Stimulated activated CD4-positive, alpha-beta T cell treated with anti-CD3 and anti-CD28 coated beads, Interleukin-4, amount 100 ng/mL, for 48 hours (primary cell): ENCODE results near the gene RFX8.
"Not testable (repeated sequence)": the region's sequence is repeated elsewhere in the genome, so short reads cannot be mapped to it uniquely, and the experiment has no call there.

Experiments
- DNase-seq, 2 donors: peaks; one replicate each; pipeline ENCODE4 v3.0.0-alpha.2; 2020; ENCODE audit warnings: low read depth in 2 of 2

Gene RFX8

DNA sequence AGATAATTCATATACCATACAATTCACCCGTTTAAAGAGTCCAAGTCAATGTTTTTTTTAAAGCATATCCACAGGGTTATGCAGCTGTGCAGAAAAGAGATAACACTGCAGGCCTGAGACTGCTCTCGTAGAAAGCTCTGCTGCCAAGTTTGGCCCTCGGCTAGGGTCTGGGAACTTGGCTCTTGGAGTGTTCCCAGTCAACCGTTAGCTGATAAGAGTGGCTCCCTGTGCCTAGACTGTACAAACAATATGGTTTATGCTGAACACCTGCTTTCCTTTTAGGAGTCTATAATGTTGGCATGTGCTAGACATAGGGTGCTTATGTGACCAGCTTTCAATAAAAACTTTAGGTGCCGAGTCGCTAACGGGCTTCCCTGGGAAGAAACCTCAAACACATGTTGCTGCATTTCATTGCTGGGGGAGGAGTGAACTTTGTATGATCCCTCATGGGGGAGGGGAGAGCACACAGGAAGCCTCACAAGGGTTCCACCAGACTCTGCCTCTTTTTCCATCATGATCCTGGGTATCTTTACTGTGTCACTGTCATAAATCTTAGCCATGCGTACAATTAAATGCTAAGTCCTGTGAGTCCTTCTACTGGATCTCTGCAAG lies 34.7 kb downstream of the RFX8 start:
- DNase-seq: no peak

DNA sequence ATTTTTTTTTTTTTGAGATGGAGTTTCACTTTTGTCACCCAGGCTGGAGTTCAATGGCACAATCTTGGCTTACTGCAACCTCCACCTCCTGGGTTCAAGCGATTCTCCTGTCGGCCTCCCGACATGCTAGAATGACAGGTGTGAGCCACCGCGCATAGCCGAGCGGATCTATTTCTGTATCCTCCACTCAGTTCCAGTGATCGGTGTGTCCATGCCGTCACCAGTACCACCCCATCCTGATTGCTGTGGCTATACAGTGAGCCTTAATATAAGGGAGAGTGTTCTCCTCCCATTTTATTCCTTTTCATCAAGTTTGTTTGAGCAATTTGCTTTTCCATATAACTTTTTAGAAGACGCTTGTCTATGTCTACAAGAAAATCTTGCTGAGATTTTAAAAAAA lies 35.2 kb downstream of the RFX8 start:
- no peak for DNase-seq

DNA sequence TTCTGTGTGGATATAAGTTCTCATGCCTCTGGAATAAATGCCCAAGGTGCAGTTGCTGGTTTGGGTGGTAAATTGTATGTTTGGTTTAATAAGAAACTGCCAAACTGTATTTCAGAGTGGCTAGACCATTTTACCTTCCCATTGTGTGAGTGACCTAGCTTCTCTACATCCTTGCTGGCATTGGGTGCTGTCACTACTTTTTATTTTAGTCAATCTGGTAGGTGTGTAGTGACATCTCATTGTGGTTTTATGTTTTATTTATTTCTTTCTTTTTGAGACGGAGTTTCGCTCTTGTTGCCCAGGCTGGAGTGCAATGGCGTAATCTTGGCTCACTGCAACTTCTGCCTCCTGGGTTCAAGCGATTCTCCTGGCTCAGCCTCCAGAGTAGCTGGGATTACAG lies 36.4 kb downstream of the RFX8 start:
- not testable (repeated sequence) for DNase-seq

DNA sequence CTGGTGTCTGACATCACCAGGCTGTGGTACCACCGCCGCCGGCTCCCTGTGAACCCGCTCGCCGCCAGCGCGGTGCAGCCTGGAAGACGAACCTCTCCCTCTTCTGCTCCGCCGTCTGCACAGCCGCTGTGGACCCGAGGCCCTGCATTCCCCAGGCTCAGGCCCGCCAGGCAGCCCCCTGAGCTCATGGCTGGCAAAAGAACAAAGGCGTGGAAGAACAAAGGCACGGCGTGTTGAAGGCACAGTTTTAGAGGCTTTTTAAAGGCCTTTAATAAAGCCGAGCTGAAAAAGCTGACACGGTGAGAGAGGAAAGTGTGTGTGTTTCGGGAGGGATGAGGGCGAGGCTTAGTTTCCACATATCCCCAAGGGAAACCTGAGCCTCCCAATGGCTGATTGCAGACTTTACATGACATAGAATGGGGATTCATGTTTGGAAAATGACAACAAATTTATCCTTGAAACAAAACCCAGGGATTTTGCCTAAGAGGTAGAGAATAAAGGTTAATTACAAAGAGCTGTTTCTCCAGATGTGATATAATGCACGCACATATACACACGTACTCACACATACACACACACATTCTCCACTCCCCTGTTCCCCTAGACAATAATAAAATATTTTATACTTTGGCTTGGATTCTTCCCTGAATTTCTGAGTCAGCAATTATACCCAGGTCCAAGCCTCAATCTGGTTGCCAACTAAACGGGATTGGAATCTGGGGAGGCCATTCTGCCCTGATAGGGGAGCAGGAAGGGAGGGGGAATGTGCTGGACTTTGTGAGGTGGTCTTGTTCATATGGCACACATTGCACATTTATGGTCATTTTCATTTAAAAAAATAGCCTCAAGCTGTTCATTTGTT lies 39.7 kb downstream of the RFX8 start:
- no peak for DNase-seq

DNA sequence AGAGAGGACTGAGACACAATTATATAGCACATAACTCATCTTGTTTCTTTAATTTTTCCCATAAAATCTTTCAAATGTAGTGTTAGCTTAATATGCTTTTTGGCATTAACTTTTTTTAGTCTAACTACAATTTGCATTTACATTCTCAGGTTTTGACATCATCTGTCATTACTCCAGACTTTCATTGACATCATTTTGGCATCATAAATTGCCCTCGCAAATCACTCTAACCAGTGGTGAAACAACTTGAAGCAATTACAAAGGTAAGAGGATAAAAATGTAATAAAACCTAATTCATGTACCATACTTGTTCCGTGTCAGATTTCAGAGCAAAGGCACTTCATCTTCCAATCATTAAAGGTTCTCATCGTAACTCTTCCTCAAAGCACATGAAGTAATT lies 41.4 kb downstream of the RFX8 start:
- no peak for DNase-seq

DNA sequence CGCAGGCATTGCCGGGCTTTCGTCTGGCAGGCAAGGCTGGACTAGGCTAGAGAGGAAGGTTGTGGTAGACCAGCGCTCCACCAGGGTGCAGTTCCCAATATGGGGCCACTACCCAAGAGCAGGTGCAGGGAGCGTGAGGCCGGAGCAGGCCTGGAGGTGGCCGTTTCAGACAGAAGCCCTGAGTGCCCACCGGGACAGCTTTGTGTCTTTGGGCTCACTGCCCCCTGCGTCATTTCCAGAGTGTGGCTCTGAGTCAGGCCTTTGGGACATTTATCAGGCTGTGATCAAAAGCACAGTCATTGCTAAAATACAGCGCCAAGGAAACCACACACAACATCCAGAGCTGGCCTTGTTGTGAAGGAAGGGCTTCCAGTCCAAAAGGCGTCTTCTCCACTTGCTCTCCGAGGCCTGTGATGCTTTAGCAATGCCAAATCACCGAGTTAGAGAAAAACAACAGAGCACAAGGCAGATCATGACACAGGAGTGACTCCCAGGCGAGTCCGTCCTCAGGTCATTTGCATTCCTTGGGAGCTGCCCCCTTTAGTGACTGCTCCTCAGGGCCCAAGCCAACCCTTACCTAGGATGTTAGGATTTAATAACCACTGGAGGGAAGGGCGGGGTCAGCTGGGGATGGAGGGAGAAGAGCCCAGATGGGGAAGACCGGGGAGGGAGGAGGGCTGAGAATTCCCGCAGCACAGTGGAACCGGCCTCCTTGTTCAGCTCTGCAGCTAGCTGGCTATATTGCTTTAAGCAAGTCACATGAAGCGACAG lies 42.3 kb downstream of the RFX8 start:
- DNase-seq: no peak

DNA sequence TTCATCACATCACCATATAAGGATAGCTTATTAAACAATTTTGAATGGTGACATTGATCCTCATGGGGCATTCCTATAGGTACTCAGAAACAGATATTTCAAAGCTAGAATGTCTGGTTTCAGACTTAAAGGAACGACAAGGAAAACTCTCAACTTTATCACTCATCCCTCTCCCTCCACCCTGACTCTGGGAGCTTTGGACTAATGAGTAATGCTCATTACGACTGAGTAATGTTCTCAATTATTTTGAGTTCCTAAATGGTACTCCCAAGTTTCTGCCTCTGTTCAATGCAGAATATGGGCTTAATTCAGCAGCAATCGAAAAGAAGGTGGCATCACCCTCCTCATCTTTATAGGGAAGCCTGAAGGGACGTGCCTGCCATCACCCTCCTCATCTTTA lies 43.4 kb downstream of the RFX8 start:
- no peak for DNase-seq

DNA sequence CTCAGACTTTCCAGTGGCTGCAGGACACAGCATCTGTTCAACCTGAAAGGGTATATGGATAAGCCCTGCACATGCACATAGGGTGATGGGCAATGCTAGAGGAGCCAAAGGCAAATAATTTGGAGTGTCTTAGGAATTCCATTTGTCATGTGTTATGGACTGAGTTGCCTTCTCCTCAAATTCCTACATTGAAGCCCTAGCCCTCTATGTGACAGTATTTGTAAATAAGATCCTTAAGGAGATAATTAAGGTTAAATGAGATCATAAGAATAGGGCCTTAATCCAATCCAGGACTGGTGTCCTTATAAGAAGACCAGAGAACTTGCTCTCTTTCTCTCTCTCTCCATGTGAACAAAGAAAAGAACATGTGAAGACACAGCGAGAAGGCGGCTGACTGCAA lies 44.8 kb downstream of the RFX8 start:
- DNase-seq: no peak

DNA sequence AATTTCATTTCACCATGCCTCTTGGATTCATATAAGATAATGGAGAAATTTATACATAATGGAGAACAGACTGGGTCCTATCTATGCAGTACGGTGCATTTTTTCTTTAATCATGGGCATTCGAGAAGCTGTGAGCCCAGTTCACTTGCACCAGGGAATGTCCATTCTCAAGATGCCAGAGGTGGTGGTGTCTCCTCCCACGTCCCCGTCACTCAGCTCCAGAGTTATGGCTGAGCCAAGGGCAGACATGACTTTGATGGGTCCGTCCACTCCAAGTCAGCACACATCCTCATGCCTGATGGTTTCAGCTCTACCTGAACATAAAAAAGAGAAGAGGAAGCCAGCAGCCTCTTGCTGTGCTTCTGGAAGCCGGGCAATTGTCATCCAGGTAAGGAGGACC lies 45.5 kb downstream of the RFX8 start:
- no peak for DNase-seq

DNA sequence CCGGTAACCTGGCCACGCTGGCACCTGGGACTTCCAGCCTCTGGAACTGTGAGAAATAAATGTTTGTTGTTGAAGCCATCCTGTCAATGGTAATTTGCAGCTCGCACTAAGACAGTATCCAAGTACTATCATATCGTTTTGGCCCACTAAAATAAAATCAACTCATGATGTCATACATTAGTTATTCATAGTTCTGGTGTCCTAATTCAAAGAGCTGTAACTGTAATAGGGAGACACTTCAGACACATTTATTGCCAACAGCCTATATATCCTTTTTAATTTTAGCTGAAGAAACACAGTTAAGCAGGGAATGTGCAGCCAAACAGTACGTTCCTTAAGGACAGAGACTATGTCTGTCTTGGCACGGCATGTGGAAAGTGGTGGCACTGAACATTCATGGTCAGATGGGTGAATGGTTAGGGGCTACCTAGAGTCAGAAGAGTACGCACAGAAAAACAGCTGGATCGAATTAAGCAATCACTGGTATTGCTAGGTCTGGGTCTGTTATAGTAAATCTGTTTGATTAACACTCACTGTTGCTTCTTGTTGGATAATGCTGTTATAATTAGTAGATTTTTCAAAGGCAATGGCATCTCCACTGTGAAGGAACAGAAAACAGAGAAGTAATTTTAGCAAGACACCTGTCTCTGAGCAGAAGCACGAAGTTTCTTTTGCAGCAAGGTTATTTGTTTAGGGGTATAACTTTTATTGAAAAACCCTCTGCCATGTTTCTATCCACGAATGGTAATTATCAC lies 46.3 kb downstream of the RFX8 start:
- no peak for DNase-seq

DNA sequence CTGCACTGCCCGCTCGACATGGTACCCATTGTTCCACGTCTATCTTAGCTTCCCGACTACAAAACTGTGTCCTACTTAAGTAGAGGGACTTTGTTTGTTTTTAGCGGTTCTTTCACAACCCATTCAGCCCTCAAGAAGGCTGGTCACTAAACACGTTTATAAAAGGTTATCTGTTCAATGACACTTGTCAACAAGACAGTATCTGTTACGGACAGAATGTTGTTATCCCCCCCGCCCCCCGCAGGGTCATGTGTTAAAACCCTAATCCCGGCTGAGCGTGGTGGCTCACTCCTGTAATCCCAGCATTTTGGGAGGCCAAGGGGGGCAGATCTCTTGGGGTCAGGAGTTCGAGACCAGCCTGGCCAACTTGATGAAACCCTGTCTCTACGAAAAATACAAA lies 47.2 kb downstream of the RFX8 start:
- no peak for DNase-seq

DNA sequence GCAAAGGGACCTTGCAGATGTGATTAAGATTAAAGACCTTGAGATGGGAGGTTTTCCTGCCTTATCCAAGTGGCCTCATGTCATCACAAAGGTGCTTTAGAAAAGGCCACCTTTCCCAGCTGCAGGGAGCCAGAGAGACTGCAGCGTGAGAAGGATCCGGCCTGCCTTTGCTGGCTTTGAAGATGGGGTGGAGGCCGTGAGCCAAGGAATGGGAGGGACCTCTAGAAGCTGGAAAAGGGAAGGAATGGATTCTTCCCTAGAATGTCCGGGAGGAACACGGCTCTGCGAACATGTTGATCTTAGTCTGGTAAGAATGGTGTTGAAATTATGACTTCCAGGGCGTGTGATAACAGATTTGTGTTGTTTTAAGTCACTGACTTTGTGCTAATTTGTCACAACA lies 47.7 kb downstream of the RFX8 start:
- DNase-seq: no peak

DNA sequence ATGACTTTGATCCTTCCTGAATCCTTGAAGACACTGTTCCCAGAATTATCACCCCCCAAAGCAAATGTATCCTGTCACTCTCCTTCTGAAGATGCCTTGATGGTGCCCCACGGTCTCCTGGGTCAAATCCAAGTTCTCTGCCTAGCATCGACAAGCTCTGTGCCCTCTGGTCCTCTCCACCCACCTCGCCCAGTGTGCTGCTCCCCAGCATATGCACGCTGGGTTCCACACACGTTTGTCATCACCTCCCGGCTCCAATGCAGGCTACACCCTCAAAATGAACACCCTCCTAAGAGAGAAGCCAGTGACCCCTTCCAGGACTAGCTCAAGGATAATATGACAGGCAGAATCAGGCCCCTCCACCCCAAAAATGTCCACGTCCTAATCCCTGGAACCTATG lies 48.1 kb downstream of the RFX8 start:
- no peak for DNase-seq

DNA sequence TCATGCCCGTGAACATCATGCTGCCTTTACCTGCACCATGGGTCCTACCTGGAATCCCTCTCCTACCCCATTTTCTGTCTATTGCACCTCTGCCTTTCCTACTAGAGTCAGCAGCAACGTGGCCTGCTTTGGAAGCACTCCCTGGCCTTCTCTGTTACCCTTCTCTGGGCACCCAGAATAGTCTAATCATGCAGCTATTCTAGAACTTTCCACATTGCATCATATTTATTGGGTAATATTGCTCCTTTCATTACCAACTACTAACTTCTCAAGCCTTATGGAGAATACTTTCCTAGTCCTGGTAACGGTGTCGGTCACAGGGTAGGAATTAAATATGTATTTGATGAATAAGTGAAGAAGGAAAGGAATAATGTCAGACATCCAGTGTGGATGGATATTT lies 54.3 kb downstream of the RFX8 start:
- no peak for DNase-seq

DNA sequence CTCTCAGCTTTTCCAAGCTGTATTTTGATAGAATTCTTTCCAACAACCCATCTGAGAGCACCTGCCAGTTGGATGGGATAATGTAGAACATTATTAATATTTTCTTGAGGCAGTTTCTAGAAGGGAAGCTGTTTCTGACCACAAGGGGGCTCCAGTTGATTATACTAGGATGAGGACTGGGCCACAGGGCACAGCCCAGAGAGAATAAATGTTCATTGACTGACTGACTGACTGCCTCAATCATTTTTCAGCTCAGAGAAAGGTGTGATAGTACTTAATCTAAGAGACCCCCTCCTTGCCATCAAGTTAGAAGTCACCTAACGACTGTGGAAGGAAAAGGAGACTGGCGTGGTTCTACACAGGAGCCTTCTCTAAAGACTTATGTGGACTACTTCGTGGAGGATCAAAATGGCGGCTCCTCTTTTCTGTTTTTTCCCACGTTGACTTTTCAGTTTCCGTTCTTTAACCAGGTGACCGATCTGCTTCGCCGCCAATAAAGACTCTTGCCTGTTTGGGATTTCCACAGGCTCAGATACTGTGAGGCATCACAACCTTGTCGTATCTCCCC lies 55.7 kb downstream of the RFX8 start:
- peak; percentile 38 to 47 for DNase-seq

DNA sequence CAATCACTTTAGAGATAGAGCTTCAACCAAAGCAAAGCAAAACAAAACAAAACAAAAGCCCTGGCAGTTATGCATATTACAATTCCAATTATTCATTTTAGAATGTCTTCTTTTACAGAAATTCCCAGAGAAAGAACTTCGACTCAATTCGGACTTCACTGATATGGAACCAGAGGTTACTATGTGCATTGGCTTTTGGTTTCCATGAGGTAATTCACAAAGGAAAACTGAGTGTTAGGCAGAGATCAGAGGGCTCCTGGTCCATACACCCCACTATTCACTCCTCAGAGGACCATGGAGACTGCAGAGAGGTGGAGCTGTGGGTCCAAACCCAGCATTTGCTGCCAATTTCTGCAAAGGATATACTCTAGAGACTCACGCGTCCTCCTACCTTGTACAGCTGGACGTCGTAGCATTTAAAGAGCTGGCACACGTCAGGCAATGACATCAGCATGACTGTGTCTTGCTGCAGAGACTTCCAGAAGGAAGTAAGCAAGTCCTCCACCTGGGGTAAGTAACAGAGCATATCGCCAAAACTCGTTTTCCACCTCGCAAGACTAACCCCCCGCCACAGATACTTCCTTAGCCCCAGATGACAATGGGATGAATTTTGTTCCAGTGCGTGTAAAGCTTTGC lies 56.3 kb downstream of the RFX8 start:
- no peak for DNase-seq

DNA sequence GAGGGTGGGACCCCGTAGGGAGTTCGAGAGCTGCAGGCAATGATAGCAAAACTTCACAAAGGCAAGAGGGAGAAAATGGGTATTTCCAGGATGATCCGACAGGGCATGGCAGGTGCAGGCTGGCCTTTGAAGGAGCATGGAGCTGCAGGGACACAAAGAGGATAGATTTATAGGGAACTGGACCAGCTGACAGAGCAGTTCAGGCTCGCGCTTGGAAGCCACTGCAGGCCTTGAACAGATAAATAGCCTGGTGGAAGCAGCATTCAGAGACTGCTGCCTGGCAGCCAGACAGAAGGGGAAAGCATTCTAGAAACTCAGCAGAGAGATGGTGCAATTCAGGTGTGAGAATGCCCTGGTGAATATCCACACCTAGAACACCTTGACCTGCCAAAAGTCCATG lies 58.3 kb downstream of the RFX8 start:
- no peak for DNase-seq

DNA sequence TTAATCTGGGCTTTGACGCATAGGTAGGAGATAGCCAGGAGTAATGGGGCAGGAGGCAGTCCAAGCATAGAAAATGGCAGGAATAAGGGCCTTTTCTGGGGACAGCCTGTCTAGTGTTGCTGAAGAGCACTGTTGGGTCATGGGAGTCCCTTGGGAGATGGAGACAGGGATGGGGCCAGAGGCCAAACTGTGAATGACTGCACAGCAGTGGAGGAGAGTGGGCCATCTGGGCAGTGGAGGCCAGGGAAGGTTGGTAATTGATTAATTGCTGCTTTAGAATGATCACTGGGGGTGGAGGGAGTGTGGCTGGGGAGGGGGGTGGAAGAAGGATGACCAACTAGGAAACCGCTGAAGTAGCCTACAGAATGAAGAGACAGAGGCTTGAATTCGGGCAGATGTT lies 59.0 kb downstream of the RFX8 start:
- DNase-seq: no peak

DNA sequence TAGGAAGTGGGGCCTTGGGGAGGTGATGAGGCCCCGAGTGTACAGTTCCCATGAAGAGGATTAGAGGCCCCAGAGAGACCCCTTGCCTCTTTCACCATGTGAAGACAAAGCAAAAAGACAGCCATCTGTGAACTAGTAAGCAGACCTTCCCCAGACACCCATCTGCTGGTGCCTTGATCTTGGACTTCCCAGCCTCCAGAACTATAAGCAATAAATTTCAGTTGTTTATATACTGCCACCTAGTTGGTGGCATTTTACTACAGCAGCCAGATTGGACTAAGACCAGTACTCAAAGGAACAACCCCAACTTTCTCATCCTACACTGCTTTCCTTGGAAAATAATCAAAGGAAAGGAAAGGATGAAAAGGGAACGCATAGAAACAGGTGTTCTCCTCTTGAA lies 59.7 kb downstream of the RFX8 start:
- DNase-seq: no peak

DNA sequence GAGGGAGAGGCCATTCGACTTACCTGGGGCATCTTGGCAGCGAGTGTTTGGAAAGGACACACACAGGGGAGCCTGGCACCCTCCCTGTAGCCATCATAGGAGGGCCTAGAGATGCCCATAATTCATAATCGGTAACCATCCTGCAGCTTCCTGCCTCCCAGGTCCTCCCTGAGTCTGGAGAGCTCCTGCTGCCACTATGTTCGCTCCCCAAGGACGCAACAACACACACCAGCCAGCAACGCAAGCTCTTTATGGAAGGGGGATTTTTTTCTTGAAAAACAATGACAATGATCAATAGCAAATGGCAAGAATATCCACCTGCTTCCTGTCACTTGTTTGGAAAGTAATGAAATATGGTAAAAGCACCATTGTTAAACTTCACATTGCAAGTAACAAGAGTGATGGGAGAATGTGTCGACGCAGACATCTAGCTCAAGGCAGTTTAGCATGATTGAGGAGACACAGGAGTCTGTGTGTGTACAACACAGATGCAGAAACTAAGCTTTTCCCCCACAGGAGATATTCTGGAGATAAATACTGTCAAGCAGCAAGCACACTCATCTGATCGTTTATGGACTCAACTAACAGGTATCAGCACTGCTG lies 62.7 kb downstream of the RFX8 start:
- no peak for DNase-seq

DNA sequence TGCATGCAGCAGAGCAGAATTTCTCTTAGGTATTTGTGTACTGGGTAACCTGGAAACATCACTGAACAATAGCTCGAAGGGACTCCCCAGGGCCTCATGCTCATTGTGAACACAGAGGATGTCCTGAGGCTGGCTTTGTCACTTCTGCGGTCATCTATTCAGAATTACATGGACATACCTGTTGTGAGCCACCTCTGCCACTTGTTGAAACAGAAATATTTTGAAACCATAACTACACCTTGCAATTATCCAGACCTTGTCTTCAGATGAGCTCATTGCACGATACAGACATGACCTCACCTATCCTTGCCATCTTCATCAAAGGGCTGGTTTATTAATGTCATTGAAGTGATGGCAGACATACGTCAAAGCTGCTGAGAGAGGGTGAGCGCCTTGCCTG lies 64.2 kb downstream of the RFX8 start:
- no peak for DNase-seq
